Measurements from ENCODE around the gene RAB11FIP5. TPM values are rescaled to one million over a fixed set of nuclear protein-coding genes. Genes with fewer than 3 reads are reported as not detected.

The RAB11FIP5 gene
- total RNA-seq, result 10 to 100 TPM; 15.7 to 22.0 TPM

GRCh38 chr2:73112913-73113854 is at the start of gene RAB11FIP5:
Gene RAB11FIP5, minus strand, starts transcription at chr2:73112948. Its CDS starts 171 bp downstream, at chr2:73112777.

GRCh38 chr2:73071360-73072128 is 41.2 kb downstream of the RAB11FIP5 start, which contains the start of gene SFXN5:
Gene SFXN5, minus strand, starts transcription at chr2:73071712. Its CDS starts 7 bp downstream, at chr2:73071705.

Other genes with a start within 250 kb of the RAB11FIP5 start
- gene SPR, start 225.5 kb downstream of the RAB11FIP5 start, total RNA-seq, result 10 to 100 TPM; 29.6 to 47.0 TPM
- not detected for gene EMX1, start 195.4 kb downstream of the RAB11FIP5 start, total RNA-seq
- gene SFXN5, start 41.2 kb downstream of the RAB11FIP5 start, total RNA-seq, result 10 to 100 TPM in 1 of 2 donors, 1 to 10 TPM in 1; 10.0 to 14.1 TPM
- gene NOTO, start 89.6 kb upstream of the RAB11FIP5 start, total RNA-seq, result not detected
- 10 to 100 TPM; 16.2 to 32.3 TPM for gene SMYD5, start 101.3 kb upstream of the RAB11FIP5 start, total RNA-seq
- gene PRADC1, start 120.3 kb upstream of the RAB11FIP5 start, total RNA-seq, result 10 to 100 TPM; 13.1 to 15.7 TPM
- gene CCT7, start 121.4 kb upstream of the RAB11FIP5 start, total RNA-seq, result 100 to 1,000 TPM; 210 to 341 TPM
- gene FBXO41, start 171.5 kb upstream of the RAB11FIP5 start, total RNA-seq, result 1 to 10 TPM; 3.8 to 4.0 TPM
- not detected for gene EGR4, start 180.6 kb upstream of the RAB11FIP5 start, total RNA-seq